Measurements from ENCODE around the gene RNASE4. TPM values are rescaled to one million over a fixed set of nuclear protein-coding genes. Genes with fewer than 3 reads are reported as not detected.

RNASE4 gene
- total RNA-seq, 1 experiment from 2014 or later, result 5.9 TPM

DNA sequence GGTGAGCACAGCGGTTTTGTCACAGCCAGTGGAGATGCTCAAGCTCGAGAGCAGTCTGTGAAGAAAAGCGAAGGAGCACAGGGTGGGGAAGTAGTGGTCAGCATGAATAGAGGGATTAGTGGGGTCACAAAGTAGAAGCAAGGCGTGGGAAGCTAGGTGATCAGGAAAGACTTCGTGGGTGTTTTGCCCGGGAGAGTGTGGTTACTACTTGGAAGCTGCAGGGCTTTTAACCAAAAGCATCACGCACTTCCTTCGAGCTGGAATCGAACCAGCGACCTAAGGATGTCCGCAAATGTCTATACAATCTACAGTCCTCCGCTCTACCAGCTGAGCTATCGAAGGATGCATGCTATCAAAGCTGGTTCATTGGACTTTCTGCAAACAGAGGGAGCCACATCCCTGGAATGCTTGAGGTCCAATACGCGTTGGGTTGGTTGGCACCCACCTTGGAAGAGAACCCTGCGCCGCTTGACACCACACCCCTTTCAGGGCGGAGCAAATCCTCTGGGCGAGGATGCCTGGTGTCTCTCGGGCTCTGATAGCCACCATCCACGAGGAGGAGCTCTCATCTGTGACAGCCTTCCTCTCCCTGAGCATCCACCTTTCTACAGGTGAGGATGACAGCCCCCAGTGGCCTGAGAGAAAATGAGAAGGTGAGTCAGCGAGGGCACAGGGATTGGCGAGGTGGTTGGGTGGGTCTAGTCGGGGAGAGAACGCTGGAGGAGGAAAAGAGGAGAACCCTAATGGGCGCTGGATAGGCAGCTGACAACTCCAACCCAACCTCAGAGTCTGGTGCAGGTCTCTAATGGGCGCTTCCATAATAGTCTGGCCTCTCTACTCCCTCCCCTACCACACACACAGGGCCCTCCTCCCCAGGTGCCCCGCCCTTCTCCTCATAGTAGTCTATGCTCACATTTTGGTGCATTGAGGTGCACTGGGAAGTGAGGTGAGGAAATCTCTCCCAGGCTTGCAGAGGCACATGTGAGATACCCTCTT is 26.8 kb upstream of the RNASE4 start:
- ChIA-PET CTCF (interaction anchor here (1.2 kb wide), 1 partner anchor 33 kb away, joined by 3 read pairs; no protein-coding TSS in a partner anchor), POLR2A (ENCODE audit: unreplicated experiment) (no interaction called here)
- peak; percentile 71 for ATAC-seq
- Histone ChIP-seq H3K36me3 (ENCODE audit: low read depth, low read length) (no peaks in the 10 kb centered on the region), H3K4me3 (ENCODE audit: low read length) (no peak overlapping the region), H3K9me3 (ENCODE audit: low read length) (no peaks in the 10 kb centered on the region), H3K9ac (ENCODE audit: low read length) (no peak overlapping the region), H3F3A (ENCODE audit: low read length, unreplicated experiment) (no peaks in the 10 kb centered on the region), H3K4me2 (ENCODE audit: low read length) (no peak overlapping the region), H3K4me1 (ENCODE audit: insufficient read depth, low read length) (no peaks in the 10 kb centered on the region), H3K9me2 (replicated peaks; ENCODE audit: low read length) (no peaks in the 10 kb centered on the region), H3K27ac (ENCODE audit: low read length) (no peak overlapping the region), H3K27me3 (ENCODE audit: low read length) (peaks cover 30% of the 10 kb centered on the region), H2AFZ (ENCODE audit: low read length) (no peak overlapping the region), H3K79me2 (ENCODE audit: low read length) (no peaks in the 10 kb centered on the region), H4K20me1 (ENCODE audit: low read length) (no peaks in the 10 kb centered on the region)
- no TSS peak for BruUV-seq (replicated peaks)
- intact Hi-C loops (cut with micrococcal nuclease), result loop anchor here (1.0 kb wide), 1 partner anchor 34 kb away; no protein-coding TSS in a partner anchor
- TF ChIP-seq, protein P1, sequence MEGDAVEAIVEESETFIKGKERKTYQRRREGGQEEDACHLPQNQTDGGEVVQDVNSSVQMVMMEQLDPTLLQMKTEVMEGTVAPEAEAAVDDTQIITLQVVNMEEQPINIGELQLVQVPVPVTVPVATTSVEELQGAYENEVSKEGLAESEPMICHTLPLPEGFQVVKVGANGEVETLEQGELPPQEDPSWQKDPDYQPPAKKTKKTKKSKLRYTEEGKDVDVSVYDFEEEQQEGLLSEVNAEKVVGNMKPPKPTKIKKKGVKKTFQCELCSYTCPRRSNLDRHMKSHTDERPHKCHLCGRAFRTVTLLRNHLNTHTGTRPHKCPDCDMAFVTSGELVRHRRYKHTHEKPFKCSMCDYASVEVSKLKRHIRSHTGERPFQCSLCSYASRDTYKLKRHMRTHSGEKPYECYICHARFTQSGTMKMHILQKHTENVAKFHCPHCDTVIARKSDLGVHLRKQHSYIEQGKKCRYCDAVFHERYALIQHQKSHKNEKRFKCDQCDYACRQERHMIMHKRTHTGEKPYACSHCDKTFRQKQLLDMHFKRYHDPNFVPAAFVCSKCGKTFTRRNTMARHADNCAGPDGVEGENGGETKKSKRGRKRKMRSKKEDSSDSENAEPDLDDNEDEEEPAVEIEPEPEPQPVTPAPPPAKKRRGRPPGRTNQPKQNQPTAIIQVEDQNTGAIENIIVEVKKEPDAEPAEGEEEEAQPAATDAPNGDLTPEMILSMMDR (conservative IDR thresholded peaks at IDR 0.05; ENCODE audit: low read depth, low read length), result peak; percentile 62
- TF ChIP-seq EZH2 (IDR thresholded peaks at IDR 0.05; ENCODE audit: low read length, unreplicated experiment) (no peak), EZH2phosphoT487 (IDR thresholded peaks at IDR 0.05; ENCODE audit: borderline replicate concordance, low read length) (no peak)
- DNase-seq, result peak; percentile 60

- no peak overlapping the region for H3K4me2 ChIP-seq (ENCODE audit: low read length)
- intact Hi-C loops (cut with micrococcal nuclease), result no loop called here
- TF ChIP-seq EZH2 (IDR thresholded peaks at IDR 0.05; ENCODE audit: low read length, unreplicated experiment) (no peak), EZH2phosphoT487 (IDR thresholded peaks at IDR 0.05; ENCODE audit: borderline replicate concordance, low read length) (no peak)
- TF ChIP-seq, protein P1 (conservative IDR thresholded peaks at IDR 0.05; ENCODE audit: low read depth, low read length), result no peak
- no peaks in the 10 kb centered on the region for H3F3A ChIP-seq (ENCODE audit: low read length, unreplicated experiment)
- peaks cover 25% of the 10 kb centered on the region for H3K27me3 ChIP-seq (ENCODE audit: low read length)
- no peaks in the 10 kb centered on the region for H4K20me1 ChIP-seq (ENCODE audit: low read length)
- no peaks in the 10 kb centered on the region for H3K79me2 ChIP-seq (ENCODE audit: low read length)
- no peak overlapping the region for H2AFZ ChIP-seq (ENCODE audit: low read length)
- H3K9me3 ChIP-seq (ENCODE audit: low read length), result no peaks in the 10 kb centered on the region
- no peak overlapping the region for H3K27ac ChIP-seq (ENCODE audit: low read length)
- BruUV-seq (replicated peaks), result no TSS peak
- no peaks in the 10 kb centered on the region for H3K9me2 ChIP-seq (replicated peaks; ENCODE audit: low read length)
- H3K4me1 ChIP-seq (ENCODE audit: insufficient read depth, low read length), result no peaks in the 10 kb centered on the region
- H3K4me3 ChIP-seq (ENCODE audit: low read length), result no peak overlapping the region
- H3K36me3 ChIP-seq (ENCODE audit: low read depth, low read length), result no peaks in the 10 kb centered on the region
- H3K9ac ChIP-seq (ENCODE audit: low read length), result no peak overlapping the region
- CTCF ChIA-PET, result interaction anchor here (1.2 kb wide), 1 partner anchor 33 kb away, joined by 3 read pairs; no protein-coding TSS in a partner anchor
- DNase-seq, result no peak
- ATAC-seq, result no peak
- POLR2A ChIA-PET (ENCODE audit: unreplicated experiment), result no interaction called here
Measured at GRCh38 chr14:20658246-20658645, 26.1 kb upstream of the RNASE4 start.

DNA sequence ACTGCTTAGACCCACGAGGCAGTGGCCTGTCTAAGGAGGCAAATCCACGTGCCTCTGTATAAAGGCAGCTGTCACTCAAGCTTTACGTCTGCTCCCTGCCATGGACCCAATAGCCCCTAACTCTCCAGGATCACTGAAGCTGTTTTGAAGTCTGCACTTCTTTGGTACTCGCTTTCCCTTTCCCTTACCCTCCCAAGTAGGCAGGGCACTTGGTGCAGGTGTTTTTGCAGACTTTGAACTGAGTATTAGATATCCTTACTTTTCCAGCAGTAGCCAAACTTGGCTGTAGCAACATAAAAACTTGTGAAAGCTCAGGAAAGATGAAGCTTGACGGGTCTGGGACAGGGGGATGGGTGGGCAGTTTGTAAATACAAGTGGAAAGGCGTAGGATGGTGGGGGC is 25.0 kb upstream of the RNASE4 start:
- Histone ChIP-seq H3K79me2 (ENCODE audit: low read length) (no peaks in the 10 kb centered on the region), H3K9ac (ENCODE audit: low read length) (no peak overlapping the region), H3K4me3 (ENCODE audit: low read length) (no peak overlapping the region), H3K9me2 (replicated peaks; ENCODE audit: low read length) (no peaks in the 10 kb centered on the region), H2AFZ (ENCODE audit: low read length) (no peak overlapping the region), H3K27ac (ENCODE audit: low read length) (no peak overlapping the region), H3K4me1 (ENCODE audit: insufficient read depth, low read length) (no peaks in the 10 kb centered on the region; the same call in 1 of the 2 replicates), H3F3A (ENCODE audit: low read length, unreplicated experiment) (no peaks in the 10 kb centered on the region), H3K4me2 (ENCODE audit: low read length) (no peak overlapping the region), H3K27me3 (ENCODE audit: low read length) (peaks cover 16% of the 10 kb centered on the region), H3K36me3 (ENCODE audit: low read depth, low read length) (no peaks in the 10 kb centered on the region), H4K20me1 (ENCODE audit: low read length) (no peaks in the 10 kb centered on the region), H3K9me3 (ENCODE audit: low read length) (no peaks in the 10 kb centered on the region)
- POLR2A ChIA-PET (ENCODE audit: unreplicated experiment), result no interaction called here
- TF ChIP-seq EZH2 (IDR thresholded peaks at IDR 0.05; ENCODE audit: low read length, unreplicated experiment) (no peak), EZH2phosphoT487 (IDR thresholded peaks at IDR 0.05; ENCODE audit: borderline replicate concordance, low read length) (no peak)
- TF ChIP-seq, protein P1 (conservative IDR thresholded peaks at IDR 0.05; ENCODE audit: low read depth, low read length), result no peak
- DNase-seq (no peak), ATAC-seq (no peak)
- BruUV-seq (replicated peaks), result no TSS peak
- intact Hi-C loops (cut with micrococcal nuclease), result no loop called here
- CTCF ChIA-PET, result no interaction called here

Data from PC-3 (cell line).